Suprapubic skin (tissue), 4 donors: ENCODE results near the gene EYS.

ENCODE experiments used
- EP300 ChIP-seq: sonication (generic); formaldehyde crosslinking; IDR thresholded peaks from one replicate; pipeline ENCODE4 v1.6.1; 2017; ENCODE audit warnings: antibody characterized with exemption
- POLR2A ChIP-seq, 2 donors: fragments of 450-650 bp; IDR thresholded peaks; one replicate each; pipeline ENCODE4 v1.6.1; 2017; ENCODE audit warnings: antibody characterized with exemption in 2 of 2, mild to moderate bottlenecking in 2 of 2, moderate library complexity in 2 of 2
- POLR2AphosphoS5 ChIP-seq, 3 donors: sonication (generic); formaldehyde crosslinking; IDR thresholded peaks; one replicate each; pipeline ENCODE4 v1.6.1; 2017; ENCODE audit warnings: antibody characterized with exemption in 3 of 3
- TF ChIP-seq, protein P1 (sequence below), 2 donors: fragments of 200-600 bp in 1 of 2; fragments of 450-650 bp in 1 of 2; sonication (generic) in 1 of 2; IDR thresholded peaks; one replicate each; pipeline ENCODE4 v1.5.1; 2016 to 2019; ENCODE audit warnings: antibody characterized with exemption in 2 of 2, mild to moderate bottlenecking in 1 of 2, moderate library complexity in 1 of 2

DNA sequence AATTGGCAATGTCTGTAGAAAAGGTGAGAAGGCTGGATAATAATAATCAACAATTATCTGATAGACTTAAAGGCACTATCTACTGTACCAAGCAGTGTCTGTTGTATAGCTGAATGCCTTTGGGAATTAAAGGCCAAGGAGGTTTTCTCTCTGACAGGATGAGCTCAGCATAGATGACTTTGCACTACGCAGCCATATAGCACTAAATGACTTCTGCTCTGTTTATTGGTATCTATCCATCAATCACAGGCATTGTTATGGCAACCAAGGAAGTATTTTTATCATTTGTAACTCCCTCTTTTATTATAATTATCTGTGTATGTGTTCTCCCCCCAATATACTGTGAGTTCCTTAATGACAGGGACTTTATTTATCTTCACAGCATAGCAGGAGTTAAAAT is 1417.1 kb downstream of the EYS start:
- TF ChIP-seq, protein P1, sequence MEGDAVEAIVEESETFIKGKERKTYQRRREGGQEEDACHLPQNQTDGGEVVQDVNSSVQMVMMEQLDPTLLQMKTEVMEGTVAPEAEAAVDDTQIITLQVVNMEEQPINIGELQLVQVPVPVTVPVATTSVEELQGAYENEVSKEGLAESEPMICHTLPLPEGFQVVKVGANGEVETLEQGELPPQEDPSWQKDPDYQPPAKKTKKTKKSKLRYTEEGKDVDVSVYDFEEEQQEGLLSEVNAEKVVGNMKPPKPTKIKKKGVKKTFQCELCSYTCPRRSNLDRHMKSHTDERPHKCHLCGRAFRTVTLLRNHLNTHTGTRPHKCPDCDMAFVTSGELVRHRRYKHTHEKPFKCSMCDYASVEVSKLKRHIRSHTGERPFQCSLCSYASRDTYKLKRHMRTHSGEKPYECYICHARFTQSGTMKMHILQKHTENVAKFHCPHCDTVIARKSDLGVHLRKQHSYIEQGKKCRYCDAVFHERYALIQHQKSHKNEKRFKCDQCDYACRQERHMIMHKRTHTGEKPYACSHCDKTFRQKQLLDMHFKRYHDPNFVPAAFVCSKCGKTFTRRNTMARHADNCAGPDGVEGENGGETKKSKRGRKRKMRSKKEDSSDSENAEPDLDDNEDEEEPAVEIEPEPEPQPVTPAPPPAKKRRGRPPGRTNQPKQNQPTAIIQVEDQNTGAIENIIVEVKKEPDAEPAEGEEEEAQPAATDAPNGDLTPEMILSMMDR (IDR thresholded peaks at IDR 0.05) = no peak
- TF ChIP-seq EP300 (no peak), POLR2A (IDR thresholded peaks at IDR 0.05) (no peak), POLR2AphosphoS5 (IDR thresholded peaks at IDR 0.05) (no peak)
